HG02610 (cell line): ENCODE results near the gene GALR1.
"Not testable (repeated sequence)": the region's sequence is repeated elsewhere in the genome, so short reads cannot be mapped to it uniquely, and the experiment has no call there.

Source experiments
- ATAC-seq: cut with Tn5 transposase; IDR thresholded peaks from one replicate; pipeline ENCODE4 v1.9.1; 2021; ENCODE audit warnings: mild to moderate bottlenecking, moderate library complexity; ENCODE audit not compliant: unreplicated experiment

GALR1 gene

DNA sequence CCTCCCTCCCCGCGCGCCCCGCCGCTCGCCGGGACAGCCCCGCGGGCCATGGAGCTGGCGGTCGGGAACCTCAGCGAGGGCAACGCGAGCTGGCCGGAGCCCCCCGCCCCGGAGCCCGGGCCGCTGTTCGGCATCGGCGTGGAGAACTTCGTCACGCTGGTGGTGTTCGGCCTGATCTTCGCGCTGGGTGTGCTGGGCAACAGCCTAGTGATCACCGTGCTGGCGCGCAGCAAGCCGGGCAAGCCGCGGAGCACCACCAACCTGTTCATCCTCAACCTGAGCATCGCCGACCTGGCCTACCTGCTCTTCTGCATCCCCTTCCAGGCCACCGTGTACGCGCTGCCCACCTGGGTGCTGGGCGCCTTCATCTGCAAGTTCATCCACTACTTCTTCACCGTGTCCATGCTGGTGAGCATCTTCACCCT lies 865 bp downstream of the GALR1 start:
- ATAC-seq = no peak

DNA sequence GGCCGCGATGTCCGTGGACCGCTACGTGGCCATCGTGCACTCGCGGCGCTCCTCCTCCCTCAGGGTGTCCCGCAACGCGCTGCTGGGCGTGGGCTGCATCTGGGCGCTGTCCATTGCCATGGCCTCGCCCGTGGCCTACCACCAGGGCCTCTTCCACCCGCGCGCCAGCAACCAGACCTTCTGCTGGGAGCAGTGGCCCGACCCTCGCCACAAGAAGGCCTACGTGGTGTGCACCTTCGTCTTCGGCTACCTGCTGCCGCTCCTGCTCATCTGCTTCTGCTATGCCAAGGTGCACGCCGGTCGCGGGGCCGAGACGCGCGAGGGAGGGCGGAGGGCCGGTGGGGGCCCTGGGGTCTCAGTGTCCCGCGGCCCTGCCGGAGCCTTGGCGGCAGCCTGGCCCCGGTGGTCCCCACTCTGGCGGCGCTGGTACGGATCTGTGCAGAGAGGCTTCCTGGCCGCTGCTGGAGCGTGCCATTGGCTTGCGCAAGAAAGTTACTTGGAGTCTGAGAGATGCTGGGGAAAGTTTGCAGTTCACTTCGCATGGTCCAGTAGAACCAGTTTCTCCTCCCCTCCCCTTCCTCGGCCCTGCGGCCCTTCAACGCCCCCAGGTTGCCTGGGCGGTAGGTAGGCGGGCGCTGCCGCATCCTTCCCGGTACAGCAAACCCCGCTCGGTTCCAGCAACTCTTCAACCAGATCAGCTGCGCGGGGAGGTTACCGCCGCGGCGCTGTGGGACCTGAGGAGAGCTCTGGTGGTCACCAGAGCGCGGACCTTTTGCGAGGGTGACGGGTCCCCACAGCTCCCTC lies 1.5 kb downstream of the GALR1 start:
- ATAC-seq = no peak

DNA sequence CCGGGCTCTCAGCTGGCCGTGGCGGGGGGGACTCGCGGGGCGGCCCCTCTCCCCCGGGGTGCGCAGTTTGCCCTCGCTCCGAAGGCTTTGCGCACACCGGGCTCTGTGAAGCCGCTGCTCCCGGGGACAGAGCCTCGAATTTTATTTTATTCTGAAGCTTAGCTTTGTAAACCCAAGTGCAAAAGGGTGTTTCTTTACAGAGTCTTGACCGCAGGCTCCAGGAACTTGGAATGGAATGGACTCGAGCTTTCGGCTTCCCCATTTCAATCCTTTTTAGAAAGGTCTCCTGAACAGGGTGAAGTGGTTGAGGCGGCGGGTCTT lies 2.0 kb downstream of the GALR1 start:
- ATAC-seq = no peak

DNA sequence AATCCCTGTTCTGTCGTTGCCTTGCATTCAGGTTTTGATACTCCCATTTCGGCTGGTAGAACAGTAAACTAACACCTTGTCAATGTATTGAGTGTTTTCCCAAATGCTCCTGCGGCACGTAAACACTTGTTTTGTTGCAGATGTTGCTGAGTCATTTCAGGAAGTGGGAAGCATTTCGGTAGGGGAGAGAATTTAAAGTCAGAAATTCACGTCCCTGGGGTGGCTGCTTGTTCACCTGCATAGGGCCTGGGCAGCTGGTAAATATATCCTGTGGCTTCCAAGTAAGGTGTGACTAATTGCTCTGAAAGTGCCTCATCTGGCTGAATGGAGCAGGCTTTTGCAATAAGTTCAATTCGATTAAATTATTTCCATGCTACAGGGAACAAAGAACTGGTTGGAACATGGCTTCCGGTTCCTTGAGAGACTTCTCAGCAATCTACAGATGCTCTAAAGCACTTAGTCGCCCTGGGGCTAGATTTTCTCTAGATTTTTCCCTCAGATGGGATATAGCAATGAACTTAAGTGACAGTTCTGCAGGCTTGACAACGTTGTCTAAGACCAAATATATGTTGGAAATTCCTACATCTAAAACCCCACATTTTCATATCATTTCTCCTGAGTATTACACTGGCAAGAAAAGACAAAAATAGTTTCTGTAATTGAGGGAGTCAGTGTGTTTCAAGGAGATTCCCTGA lies 5.2 kb downstream of the GALR1 start:
- no peak for ATAC-seq

DNA sequence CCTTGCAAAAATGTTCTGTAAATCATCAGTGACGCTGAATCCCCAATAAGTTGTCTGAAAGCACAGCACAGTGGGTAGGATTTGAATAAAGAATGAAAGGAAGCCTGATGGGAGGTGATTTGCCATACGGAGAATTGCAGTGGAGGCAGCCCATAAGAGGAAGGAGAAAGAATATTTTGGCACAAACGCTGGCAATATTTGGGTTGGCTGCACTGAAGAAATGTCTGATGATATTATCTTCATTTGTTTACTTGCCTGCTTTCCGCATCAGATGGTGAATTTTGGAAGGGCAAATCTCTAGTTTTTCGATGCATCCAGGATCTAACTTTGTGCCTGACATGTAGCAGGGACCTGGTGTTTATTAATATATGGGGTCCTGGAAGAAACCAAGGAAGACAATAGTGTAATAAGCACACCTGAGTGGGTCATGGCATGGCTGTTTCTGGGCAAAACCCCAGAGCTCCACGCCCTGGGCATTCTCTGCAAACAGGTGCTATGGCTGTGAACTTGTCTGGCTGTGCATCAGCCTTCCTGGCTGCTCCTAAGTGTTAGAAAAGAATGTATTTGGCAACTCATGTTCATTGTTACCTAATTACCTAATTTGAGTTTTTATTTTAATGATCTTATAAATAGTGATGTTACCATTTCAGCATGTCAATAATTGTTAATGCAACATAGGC lies 5.9 kb downstream of the GALR1 start:
- no peak for ATAC-seq

DNA sequence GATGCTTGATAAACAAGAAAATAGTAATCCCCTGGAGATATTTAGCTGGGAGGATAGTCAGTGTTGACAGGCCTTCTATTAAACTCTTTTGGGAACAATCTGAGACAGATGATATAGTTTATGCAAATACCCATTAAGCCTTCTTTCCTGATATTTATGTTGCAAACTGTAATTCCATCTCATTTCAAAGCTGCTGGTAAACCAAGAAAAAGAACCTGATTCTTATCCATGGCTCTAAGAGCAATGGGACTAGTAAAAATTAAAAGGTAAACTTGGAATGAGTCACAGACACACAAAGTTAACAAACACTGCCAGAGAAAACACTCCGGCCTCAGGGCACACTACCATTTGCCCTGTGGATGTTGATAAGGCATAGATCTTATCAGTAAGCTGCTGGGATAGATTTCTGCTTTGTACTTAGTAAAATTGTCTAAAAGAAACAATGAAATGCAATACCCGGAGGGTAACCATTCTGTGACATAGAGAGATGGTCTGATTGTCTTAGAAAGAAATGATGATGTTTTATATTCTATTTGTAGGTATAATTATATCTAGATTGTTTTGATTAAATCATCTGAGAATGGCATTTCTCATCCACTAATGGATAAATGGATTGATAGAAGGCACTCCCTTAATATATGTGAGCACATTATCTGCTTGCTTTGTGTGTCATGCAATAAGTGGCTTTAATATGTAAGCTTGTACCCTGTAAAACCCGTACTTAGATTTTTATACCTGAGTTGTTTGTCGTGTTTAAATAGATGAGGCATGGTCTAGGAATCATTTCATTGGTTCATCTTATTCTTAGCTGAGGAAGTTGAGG lies 13.2 kb downstream of the GALR1 start:
- ATAC-seq = no peak

DNA sequence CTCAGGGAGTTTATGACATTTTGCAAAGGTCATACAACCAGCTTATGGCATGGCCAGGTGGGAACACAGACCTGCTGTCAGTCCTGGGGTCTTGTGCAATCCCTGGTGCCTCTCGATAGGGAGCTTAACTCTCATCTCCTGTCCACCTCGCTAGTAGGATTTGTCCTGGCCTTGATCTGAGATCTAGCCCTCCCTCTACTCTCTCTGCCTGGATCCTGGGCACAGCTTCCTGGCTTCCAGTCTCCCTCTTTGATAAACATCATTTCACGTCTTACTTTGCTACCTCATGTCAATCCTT lies 13.8 kb downstream of the GALR1 start:
- ATAC-seq = no peak

DNA sequence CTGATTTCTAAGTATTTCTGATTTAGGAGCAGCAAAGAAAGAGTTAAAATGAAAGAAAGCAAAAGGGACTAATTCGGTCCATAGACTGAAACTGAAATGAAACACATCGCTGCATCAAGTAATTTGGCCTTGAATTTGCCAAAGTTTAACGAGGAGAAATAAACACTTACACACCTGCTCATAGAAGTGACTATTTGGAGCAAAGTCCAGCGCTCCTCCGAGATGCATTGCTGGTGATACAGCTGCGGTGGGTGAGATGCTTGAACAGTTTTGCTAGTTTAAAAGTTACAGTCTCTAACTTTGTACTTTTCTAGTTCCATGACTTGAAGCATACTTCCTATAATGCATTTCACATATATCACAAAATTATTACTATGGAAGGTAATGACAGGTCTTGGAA lies 18.3 kb downstream of the GALR1 start:
- no peak for ATAC-seq

DNA sequence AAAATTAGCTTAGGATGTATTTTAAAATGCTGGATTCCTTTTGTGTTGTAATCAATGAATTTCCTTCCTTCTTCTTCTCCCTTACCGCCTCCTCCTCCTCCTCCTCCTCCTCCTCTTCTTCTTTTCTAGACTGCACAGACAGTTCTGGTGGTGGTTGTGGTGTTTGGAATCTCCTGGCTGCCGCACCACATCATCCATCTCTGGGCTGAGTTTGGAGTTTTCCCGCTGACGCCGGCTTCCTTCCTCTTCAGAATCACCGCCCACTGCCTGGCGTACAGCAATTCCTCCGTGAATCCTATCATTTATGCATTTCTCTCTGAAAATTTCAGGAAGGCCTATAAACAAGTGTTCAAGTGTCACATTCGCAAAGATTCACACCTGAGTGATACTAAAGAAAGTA lies 18.8 kb downstream of the GALR1 start:
- no peak for ATAC-seq

GRCh38 chr18:77271576-77272481 lies 22.2 kb downstream of the GALR1 start:
- ATAC-seq = no peak

DNA sequence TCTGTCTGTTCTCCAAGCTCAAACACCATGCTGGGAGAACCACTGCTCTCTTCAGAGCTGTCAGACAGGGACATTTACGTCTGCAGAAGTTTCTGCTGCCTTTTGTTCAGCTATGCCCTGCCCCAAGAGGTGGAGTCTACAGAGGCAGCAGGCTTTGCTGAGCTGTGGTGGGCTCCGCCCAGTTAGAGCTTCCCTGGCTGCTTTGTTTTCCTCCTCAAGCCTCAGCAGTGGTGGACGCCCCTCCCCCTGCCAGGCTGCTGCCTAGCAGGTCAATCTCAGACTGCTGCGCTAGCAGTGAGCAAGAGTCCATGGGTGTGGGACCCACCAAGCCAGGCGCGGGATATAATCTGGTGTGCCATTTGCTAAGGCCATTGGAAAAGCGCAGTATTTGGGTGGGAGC lies 41.2 kb downstream of the GALR1 start:
- not testable (repeated sequence) for ATAC-seq

GRCh38 chr18:77298172-77298571 lies 48.5 kb downstream of the GALR1 start:
- no peak for ATAC-seq

DNA sequence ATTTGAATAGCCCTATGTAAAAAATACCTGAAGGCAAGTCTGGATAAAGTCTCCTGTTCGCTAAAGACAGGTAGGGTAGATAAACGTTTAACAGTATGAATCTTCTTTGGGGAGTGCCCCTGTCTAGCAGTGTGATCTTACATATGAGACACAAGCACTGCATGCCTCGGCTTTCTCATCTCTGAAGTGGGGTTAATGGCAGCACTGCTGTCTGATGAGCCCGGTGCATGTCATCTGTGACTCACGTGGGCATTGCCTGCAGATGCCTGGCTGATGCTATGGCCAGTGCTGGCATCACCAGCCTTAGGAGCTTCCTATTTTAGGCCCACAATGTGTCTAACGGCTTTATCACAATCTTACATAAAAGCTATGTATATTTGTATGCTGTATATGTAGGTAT lies 50.1 kb downstream of the GALR1 start:
- ATAC-seq = no peak

- ATAC-seq = no peak
Measured at GRCh38 chr18:77300579-77300978, 50.9 kb downstream of the GALR1 start.

- ATAC-seq = no peak
Measured at GRCh38 chr18:77304268-77304667, 54.6 kb downstream of the GALR1 start.

- ATAC-seq = no peak
Measured at GRCh38 chr18:77305676-77306075, 56.0 kb downstream of the GALR1 start.

- no peak for ATAC-seq
Measured at GRCh38 chr18:77308216-77308615, 58.6 kb downstream of the GALR1 start.

DNA sequence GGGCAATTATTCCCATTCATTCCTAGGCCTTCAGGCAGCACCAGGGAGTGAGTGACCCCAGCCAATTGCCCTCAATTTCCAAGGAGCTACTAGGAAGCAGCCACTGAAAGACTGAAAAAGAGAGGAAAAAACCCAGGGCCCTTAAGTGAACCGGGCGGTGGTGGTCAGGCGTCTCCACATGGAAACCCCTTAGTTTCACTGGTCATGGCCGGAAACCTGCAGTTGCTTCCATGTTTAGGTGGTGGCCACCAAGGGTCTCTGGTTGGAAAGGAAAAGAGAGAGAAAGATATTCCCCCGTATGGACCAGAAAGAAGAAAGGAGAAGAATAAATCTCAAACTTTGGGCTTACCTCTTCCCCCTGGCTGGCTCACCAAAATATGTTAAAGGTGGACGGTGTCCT lies 64.9 kb downstream of the GALR1 start:
- no peak for ATAC-seq

- ATAC-seq = no peak
Measured at GRCh38 chr18:77314952-77315351, 65.3 kb downstream of the GALR1 start.

GRCh38 chr18:77316008-77316407 lies 66.4 kb downstream of the GALR1 start:
- ATAC-seq = no peak
